Stimulated activated naive B cell treated with anti-CD40 and anti-IgM and Interleukin-4, amounts not matched to agents 10 μg/mL and 1 μg/mL and 100 μg/mL, for 72 hours (primary cell): Measurements from ENCODE around the gene TPO.
"Not testable (repeated sequence)": the region's sequence is repeated elsewhere in the genome, so short reads cannot be mapped to it uniquely, and the experiment has no call there.

ENCODE experiments used
- ATAC-seq, 2 donors: fragments of 150-1000 bp; cut with Tn5 transposase; replicated peaks; 2 replicates each; pipeline ENCODE4 v1.10.0; 2021; ENCODE audit warnings: moderate library complexity in 1 of 2
- DNase-seq: peaks from one replicate; pipeline ENCODE4 v3.0.0; 2021
- H3K27ac Mint-ChIP-seq: one replicate; pipeline ENCODE4 v1.8.0; 2022; ENCODE audit warnings: mild to moderate bottlenecking, mixed read lengths
- H3K27me3 Mint-ChIP-seq, 2 donors: one replicate each; pipeline ENCODE4 v1.8.0; 2022; ENCODE audit warnings: mixed read lengths in 2 of 2
- H3K36me3 Mint-ChIP-seq, 2 donors: one replicate each; pipeline ENCODE4 v1.8.0; 2022; ENCODE audit warnings: mixed read lengths in 2 of 2, mild to moderate bottlenecking in 1 of 2
- H3K4me1 Mint-ChIP-seq, 2 donors: one replicate each; pipeline ENCODE4 v1.8.0; 2022; ENCODE audit warnings: mixed read lengths in 2 of 2, mild to moderate bottlenecking in 1 of 2
- H3K4me3 Mint-ChIP-seq, 2 donors: one replicate each; pipeline ENCODE4 v1.8.0; 2022; ENCODE audit warnings: mild to moderate bottlenecking in 2 of 2, mixed read lengths in 2 of 2, moderate library complexity in 1 of 2
- H3K9me3 Mint-ChIP-seq, 2 donors: one replicate each; pipeline ENCODE4 v1.8.0; 2022; ENCODE audit warnings: mixed read lengths in 2 of 2, mild to moderate bottlenecking in 1 of 2

The TPO gene

DNA sequence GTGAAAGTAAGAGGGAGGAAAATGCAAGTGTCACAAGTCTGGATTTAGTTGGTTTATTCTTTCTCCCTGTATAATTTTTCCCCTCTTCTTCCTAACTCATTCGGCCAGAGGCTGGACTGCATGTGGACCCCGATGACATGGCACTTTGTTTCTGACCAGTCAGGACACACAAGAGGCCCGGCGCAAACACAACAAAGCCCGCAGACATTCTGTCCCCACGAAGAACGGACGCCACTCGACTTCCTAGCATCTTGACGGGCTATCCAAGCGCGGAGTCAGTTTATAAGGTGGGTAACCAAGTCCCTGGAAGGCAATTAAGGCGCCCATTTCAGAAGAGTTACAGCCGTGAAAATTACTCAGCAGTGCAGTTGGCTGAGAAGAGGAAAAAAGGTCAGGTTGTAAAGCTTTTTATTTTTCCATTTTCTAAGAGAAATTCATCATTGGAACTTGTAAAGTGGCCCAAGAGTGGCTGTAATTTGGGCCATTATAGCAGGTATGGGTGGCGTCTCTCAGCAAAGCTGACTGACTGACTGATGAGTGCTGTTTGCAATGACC is at the start of gene TPO:
Gene TPO (plus strand): TSS at position 308 of the 555 bp plus-strand sequence. CDS start 946 bp downstream, outside the sequence.
- DNase-seq (no peak), ATAC-seq (no peak)
- Mint-ChIP-seq H3K27ac (no peak within 1 kb of the TSS), H3K4me1 (peaks cover 0 to 2% of the 10 kb centered on the region in 2 donors), H3K9me3 (no peaks in the 10 kb centered on the region), H3K4me3 (no peak within 1 kb of the TSS), H3K36me3 (no peaks in the 10 kb centered on the region), H3K27me3 (peaks cover 15 to 24% of the 10 kb centered on the region in 2 donors)

DNA sequence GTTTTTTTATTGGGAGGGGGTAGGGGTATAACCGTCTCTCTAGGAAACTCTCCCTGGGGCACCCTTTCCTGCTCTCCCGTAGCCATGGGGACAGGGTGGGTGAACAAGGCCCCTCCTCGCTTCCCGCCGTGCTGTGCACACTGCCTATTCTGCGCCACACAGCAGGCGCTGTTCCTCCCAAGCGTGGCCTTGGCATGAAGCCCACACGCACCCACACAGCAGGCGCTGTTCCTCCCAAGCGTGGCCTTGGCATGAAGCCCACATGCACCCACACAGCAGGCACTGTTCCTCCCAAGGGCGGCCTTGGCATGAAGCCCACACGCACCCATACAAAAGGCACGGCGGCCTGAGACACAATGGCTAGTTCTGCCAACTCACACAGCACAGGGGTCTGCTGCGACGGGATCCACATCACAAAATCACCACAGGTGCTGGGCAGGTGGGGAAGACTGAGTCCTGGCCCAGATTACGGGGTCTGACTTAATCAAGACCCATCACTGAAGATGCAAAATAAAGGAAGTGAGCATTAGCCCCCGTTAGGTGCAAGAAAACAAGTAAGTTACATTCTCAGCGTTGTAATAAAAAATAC is 46.6 kb upstream of the TPO start:
- peaks cover 1 to 17% of the 10 kb centered on the region in 2 donors for H3K4me1 Mint-ChIP-seq
- H3K27ac Mint-ChIP-seq = no peak overlapping the region
- H3K36me3 Mint-ChIP-seq = no peaks in the 10 kb centered on the region
- H3K27me3 Mint-ChIP-seq = peaks cover 0 to 5% of the 10 kb centered on the region in 2 donors
- H3K9me3 Mint-ChIP-seq = peaks cover 0 to 4% of the 10 kb centered on the region in 2 donors
- peak overlapping the region; percentile 28 to 44 for H3K4me3 Mint-ChIP-seq
- ATAC-seq = peak; percentile 59 to 73
- peak; percentile 15 for DNase-seq

DNA sequence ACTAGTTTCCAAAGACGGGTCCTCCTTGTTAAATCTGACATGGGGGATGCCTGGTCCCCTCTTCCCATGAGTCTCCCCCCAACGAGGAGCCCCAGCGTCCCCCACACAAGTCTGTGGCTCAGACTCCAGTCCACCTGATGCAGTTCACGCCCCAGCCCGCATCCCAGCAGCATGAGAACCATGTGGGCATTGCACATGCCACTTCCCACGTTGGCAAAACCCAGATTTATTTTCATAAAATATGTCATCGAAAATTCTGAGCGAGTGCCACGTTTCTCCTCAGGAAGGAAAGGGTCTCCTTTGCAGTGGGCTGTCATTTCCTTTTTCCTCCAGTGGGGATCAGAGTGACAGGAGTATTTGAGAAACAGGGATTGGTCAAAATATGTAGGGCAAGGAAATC is 45.7 kb upstream of the TPO start:
- Mint-ChIP-seq H3K4me3 (no peak overlapping the region), H3K9me3 (peaks cover 0 to 4% of the 10 kb centered on the region in 2 donors), H3K27me3 (peaks cover 5 to 6% of the 10 kb centered on the region in 2 donors), H3K27ac (no peak overlapping the region), H3K4me1 (peaks cover 5 to 22% of the 10 kb centered on the region in 2 donors), H3K36me3 (no peaks in the 10 kb centered on the region)
- ATAC-seq (no peak), DNase-seq (no peak)

DNA sequence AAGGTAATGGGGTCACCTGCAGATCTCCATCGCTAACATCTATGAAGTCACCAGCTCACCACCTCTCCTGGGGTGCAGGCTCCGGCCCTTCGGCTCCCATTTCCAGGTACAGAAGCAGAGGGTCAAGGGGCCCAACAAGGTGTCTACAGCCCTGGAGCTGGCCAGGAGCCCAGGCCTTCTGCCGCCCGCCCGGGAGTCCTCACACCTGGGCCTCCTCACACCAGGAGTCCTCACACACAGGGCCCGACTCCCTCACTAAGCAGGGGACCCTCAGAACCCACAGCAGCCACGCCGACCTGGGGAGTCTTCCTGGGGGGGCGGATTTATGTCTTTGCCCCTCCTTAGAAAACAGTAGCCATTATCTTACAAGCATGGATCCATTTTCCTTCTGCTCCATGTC is 43.4 kb upstream of the TPO start:
- H3K4me1 Mint-ChIP-seq = peaks cover 5 to 22% of the 10 kb centered on the region in 2 donors
- ATAC-seq (no peak), DNase-seq (no peak)
- no peak overlapping the region for H3K27ac Mint-ChIP-seq
- H3K27me3 Mint-ChIP-seq = peaks cover 5 to 13% of the 10 kb centered on the region in 2 donors
- no peak overlapping the region for H3K4me3 Mint-ChIP-seq
- H3K9me3 Mint-ChIP-seq = no peaks in the 10 kb centered on the region
- H3K36me3 Mint-ChIP-seq = no peaks in the 10 kb centered on the region

DNA sequence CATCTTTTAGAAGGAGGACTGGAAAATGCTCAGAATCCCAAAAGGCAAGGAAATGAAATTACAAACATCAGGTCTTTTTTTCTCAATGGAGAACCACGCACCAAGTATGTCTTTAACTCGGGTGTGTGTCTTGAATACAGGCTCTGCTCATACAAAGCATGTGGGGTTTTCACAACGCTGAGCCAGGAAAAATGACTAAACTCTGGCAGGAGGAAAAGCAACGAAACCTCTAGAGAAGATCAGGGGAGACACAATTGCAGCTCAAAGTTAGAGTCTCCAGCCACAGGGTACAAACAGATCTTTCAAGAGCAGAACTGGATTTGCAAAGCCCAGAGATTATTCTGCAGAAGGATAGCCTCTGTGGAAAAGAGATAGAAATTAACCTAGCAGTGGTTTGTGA is 42.8 kb upstream of the TPO start:
- H3K36me3 Mint-ChIP-seq = no peaks in the 10 kb centered on the region
- H3K27me3 Mint-ChIP-seq = peaks cover 5 to 13% of the 10 kb centered on the region in 2 donors
- H3K9me3 Mint-ChIP-seq = no peaks in the 10 kb centered on the region
- no peak for DNase-seq
- H3K4me1 Mint-ChIP-seq = peaks cover 5 to 20% of the 10 kb centered on the region in 2 donors
- no peak for ATAC-seq
- no peak overlapping the region for H3K27ac Mint-ChIP-seq
- no peak overlapping the region for H3K4me3 Mint-ChIP-seq

DNA sequence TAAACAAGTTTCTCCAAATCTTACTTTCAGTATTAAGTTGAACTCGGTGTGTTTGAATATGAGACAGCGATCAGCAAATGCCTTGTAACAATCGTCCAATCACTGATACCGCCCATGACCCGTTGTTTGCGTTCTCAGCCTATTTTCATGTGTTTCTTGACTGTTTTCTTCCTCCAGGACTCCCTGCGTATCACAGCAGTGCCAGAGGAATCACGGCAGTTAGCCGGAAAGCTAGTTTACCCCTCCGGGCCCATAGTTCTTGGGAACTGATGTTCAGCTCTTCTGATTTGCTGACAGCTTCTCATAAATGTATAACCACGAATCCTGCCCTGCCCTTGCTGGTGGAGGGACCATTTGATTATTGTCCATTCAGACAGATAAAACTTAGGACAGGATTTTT is 42.2 kb upstream of the TPO start:
- peaks cover 5 to 19% of the 10 kb centered on the region in 2 donors for H3K4me1 Mint-ChIP-seq
- ATAC-seq = no peak
- no peaks in the 10 kb centered on the region for H3K9me3 Mint-ChIP-seq
- no peaks in the 10 kb centered on the region for H3K36me3 Mint-ChIP-seq
- no peak overlapping the region for H3K27ac Mint-ChIP-seq
- no peak overlapping the region for H3K4me3 Mint-ChIP-seq
- DNase-seq = no peak
- H3K27me3 Mint-ChIP-seq = peaks cover 5 to 13% of the 10 kb centered on the region in 2 donors

DNA sequence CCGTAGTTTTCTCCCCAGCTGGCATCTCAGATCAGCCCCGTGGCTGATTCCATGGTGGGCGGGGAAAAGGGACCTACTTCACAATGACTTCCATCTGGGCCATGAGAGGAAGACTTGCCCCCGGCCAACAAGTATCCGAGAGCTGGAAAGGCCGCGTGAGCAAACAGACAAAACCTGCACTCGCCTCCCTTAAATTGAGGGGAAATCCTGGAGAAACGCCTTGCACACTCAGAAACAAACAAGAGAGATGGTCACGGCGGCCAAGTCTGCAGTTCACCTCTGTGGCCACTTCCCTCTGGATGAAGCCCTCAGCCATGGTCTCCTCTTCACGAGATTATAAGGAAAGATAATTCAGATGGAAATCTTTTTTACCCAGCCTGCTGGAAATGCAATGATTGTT is 39.4 kb upstream of the TPO start:
- H3K27me3 Mint-ChIP-seq = peaks cover 5 to 13% of the 10 kb centered on the region in 2 donors
- ATAC-seq = no peak
- H3K36me3 Mint-ChIP-seq = no peaks in the 10 kb centered on the region
- H3K4me3 Mint-ChIP-seq = no peak overlapping the region
- H3K9me3 Mint-ChIP-seq = no peaks in the 10 kb centered on the region
- peaks cover 5 to 10% of the 10 kb centered on the region in 2 donors for H3K4me1 Mint-ChIP-seq
- DNase-seq = no peak
- H3K27ac Mint-ChIP-seq = no peak overlapping the region

DNA sequence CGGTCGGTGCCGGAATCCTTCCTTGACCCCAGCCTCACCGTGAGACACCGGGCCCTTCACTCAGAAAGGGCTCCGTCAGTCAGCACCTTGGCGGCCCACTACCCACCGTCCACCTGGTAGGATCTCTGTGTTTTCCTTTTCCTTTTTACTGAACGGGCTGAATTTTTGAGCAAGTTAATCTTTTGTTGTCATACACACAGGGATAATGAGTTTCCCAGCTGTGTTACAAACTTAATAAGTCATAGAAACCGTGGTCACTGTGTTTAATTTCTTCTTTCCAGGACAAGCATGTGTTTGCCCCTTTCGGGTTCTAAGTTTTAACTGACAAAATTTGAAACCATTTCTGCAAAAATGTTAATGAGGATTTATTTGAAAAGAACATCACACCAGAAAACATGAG is 39.0 kb upstream of the TPO start:
- DNase-seq = no peak
- peaks cover 5 to 13% of the 10 kb centered on the region in 2 donors for H3K27me3 Mint-ChIP-seq
- no peaks in the 10 kb centered on the region for H3K9me3 Mint-ChIP-seq
- H3K4me1 Mint-ChIP-seq = peaks cover 5 to 10% of the 10 kb centered on the region in 2 donors
- no peak for ATAC-seq
- no peak overlapping the region for H3K4me3 Mint-ChIP-seq
- no peaks in the 10 kb centered on the region for H3K36me3 Mint-ChIP-seq
- no peak overlapping the region for H3K27ac Mint-ChIP-seq

DNA sequence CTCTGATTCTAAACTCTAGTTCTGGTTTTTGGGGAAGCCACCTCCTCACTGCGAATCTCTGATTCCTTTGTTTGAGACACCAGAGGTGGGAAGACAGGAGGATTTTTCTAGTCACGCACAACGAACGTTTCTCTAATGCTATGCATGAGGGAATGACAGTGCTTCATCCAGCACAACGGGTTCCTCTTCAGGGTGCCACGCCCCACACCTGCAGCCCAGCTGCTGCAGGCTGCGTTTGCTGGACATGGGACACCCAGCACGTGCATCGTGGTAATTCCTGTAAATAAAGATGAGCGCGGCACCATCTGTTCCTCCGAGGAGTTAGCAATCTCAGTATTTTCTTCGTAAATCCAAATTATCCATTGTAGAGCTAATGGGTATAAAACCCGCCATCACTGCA is 37.5 kb upstream of the TPO start:
- no peak for ATAC-seq
- no peak overlapping the region for H3K27ac Mint-ChIP-seq
- H3K9me3 Mint-ChIP-seq = no peaks in the 10 kb centered on the region
- no peak overlapping the region for H3K4me3 Mint-ChIP-seq
- DNase-seq = no peak
- H3K36me3 Mint-ChIP-seq = no peaks in the 10 kb centered on the region
- H3K27me3 Mint-ChIP-seq = peaks cover 0 to 15% of the 10 kb centered on the region in 2 donors
- H3K4me1 Mint-ChIP-seq = peaks cover 5 to 10% of the 10 kb centered on the region in 2 donors

DNA sequence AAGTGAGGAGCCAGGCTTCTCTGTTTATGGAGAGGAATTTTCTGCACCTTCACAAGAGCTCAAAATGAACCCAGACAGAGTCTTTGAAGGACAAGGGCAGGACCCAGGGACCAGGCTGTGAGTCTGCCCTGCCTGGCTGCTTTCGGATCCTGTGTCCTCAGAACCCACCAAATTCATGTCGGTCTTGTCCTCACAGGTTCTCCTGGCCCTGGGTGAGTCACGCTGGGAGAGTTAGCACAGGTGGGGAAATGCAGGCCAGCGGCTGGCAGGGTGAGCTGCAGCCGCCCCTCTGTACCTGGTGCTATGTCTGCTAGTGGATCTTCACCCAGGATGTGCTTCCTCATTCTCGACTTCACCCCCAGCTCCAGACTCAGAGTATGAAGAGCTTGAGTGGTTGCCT is 35.8 kb upstream of the TPO start:
- peaks cover 0 to 21% of the 10 kb centered on the region in 2 donors for H3K27me3 Mint-ChIP-seq
- H3K9me3 Mint-ChIP-seq = no peaks in the 10 kb centered on the region
- no peak for ATAC-seq
- peaks cover 0 to 6% of the 10 kb centered on the region in 2 donors for H3K4me1 Mint-ChIP-seq
- H3K36me3 Mint-ChIP-seq = no peaks in the 10 kb centered on the region
- H3K27ac Mint-ChIP-seq = no peak overlapping the region
- H3K4me3 Mint-ChIP-seq = no peak overlapping the region
- no peak for DNase-seq

DNA sequence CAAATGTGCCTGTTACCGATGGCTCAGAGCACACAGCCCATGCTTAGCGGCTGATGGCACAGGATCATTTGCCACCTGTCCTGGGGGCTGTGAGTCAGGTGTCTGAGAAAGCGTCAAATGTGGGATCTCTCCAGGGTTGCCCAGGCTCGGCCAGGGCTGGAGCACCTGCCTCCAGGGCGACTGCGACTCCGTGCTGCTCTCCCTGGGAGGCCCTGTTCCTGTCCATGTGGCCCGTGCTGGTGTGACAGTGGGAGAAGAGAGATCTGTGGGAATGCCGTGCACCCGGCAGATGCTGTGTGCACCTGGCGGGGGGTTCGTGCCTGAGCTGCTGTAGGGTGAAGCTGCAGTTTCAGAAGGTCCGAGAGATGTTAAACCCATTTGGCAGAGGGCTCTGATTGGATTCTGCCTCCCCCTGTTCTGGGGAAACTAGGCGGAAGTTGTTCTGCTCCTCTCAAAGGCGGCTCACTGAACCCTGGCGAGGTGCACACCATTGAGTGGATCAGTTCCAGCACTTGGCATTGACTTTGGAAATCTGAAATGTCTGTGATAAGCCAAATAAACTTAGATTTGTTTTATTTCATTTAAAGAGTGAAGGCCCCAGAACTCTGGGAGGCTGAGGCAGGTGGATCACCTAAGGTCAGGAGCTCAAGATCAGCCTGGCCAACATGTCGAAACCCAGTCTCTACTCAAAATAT is 34.7 kb upstream of the TPO start:
- no peak overlapping the region for H3K27ac Mint-ChIP-seq
- H3K36me3 Mint-ChIP-seq = no peaks in the 10 kb centered on the region
- no peak for ATAC-seq
- H3K4me3 Mint-ChIP-seq = no peak overlapping the region
- peaks cover 0 to 6% of the 10 kb centered on the region in 2 donors for H3K4me1 Mint-ChIP-seq
- H3K27me3 Mint-ChIP-seq = peaks cover 0 to 20% of the 10 kb centered on the region in 2 donors
- no peak for DNase-seq
- no peaks in the 10 kb centered on the region for H3K9me3 Mint-ChIP-seq

DNA sequence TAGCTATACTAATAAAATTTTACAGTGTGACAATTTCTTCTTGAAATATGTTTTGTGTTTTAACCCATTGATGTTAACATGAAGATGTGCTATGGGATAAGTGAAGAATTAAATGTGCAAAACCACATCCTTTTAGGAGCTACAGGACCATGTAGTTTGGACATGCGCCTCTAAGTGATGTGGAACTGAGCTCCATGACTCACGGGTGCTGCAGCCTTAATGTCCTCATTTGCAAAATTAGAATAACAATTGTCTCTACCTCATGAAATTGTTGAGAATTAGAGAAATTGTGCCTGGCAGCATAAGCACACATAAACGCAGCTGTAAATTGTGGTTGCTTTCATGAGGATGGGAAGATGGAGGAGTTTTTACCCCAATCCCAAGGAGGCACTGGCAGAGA is 31.6 kb upstream of the TPO start:
- ATAC-seq = no peak

DNA sequence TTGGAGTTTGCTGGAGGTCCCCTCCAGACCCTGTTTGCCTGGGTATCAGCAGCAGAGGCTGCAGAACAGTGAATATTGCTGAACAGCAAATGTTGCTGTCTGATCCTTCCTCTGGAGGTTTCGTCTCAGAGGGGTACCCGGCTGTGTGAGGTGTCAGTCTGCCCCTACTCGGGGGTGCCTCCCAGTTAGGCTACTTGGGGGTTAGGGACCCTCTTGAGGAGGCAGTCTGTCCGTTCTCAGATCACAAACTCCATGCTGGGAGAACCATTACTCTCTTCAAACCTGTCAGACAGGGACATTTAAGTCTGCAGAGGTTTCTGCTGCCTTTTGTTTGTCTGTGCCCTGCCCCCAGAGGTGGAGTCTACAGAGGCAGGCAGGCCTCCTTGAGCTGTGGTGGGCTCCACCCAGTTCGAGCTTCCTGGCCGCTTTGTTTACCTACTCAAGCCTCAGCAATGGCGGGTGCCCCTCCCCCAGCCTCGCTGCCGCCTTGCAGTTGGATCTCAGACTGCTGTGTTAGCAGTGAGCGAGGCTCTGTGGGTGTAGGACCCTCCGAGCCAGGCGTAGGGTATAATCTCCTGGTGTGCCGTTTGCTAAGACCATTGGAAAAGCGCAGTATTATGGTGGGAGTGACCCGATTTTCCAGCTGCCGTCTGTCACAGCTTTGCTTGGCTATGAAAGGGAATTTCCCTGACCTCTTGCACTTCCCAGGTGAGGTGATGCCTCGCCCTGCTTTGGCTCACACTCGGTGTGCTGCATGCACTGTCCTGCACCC is 25.1 kb upstream of the TPO start:
- not testable (repeated sequence) for H3K9me3 Mint-ChIP-seq, H3K27ac Mint-ChIP-seq, ATAC-seq, H3K4me3 Mint-ChIP-seq, DNase-seq, H3K36me3 Mint-ChIP-seq
- H3K27me3 Mint-ChIP-seq = peaks cover 22 to 54% of the 10 kb centered on the region in 2 donors
- peaks cover 2 to 14% of the 10 kb centered on the region in 2 donors for H3K4me1 Mint-ChIP-seq

More for the DNA sequence above, 31.6 kb upstream of the TPO start:
- no peaks in the 10 kb centered on the region for H3K36me3 Mint-ChIP-seq
- H3K9me3 Mint-ChIP-seq = peaks cover 0 to 6% of the 10 kb centered on the region in 2 donors
- no peak overlapping the region for H3K4me3 Mint-ChIP-seq
- no peak overlapping the region for H3K27ac Mint-ChIP-seq
- peaks cover 5 to 29% of the 10 kb centered on the region in 2 donors for H3K27me3 Mint-ChIP-seq
- DNase-seq = no peak
- no peaks in the 10 kb centered on the region for H3K4me1 Mint-ChIP-seq

DNA sequence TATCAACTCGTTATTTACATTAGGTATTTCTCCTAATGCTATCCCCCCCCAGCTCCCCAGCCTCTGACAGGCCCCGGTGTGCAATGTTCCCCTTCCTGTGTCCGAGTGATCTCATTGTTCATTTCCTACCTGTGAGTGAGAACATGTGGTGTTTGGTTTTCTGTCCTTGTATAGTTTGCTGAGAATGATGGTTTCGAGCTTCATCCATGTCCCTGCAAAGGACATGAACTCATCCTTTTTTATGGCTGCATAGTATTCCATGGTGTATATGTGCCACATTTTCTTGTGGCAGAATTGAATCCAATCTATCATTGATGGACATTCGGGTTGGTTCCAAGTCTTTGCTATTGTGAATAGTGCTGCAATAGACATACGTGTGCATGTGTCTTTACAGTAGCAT is 23.1 kb upstream of the TPO start:
- not testable (repeated sequence) for DNase-seq, H3K27ac Mint-ChIP-seq, ATAC-seq, H3K36me3 Mint-ChIP-seq, H3K9me3 Mint-ChIP-seq, H3K4me3 Mint-ChIP-seq
- H3K27me3 Mint-ChIP-seq = peaks cover 34 to 56% of the 10 kb centered on the region in 2 donors
- peaks cover 2 to 18% of the 10 kb centered on the region in 2 donors for H3K4me1 Mint-ChIP-seq
